ENCODE measurements around the gene PHACTR1. TPM values are rescaled to one million over a fixed set of nuclear protein-coding genes. Genes with fewer than 3 reads are reported as not detected.
A peak's percentile ranks its signal among the peaks of the same experiment; 100 is the strongest.

Gene PHACTR1
- total RNA-seq, 4 donors from 2014 or later: 1.5 to 3.6 (median 2.5) TPM

DNA sequence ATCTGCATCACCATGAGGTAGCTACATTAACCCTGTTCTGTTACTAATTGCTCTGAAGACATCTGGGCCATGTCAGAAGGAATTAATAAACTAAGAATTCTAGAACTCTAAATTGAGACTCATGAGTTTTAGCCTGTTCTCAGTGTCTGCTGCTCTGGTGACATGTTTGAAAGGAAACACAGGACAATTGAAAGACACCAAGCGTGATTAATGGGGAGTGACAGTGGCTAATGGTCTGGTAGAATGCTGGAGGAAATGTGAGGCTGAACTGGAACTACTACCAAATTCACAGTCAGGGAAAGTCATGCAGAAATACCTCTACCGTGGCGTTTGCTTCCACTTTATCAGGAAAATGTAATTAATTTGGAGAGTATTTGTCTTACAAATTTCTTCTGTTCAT, 471.7 kb downstream of the PHACTR1 start:
- no peak overlapping the region for H3K4me3 ChIP-seq (ENCODE audit: low read depth, poor library complexity, severe bottlenecking)
- DNase-seq (ENCODE audit: low spot score in 2 of 2): peak in 1 of 2 donors; percentile 3
- intact Hi-C loops (cut with DNase I; ENCODE audit: low total_unique reads): no loop called here
- TF ChIP-seq, protein P1, sequence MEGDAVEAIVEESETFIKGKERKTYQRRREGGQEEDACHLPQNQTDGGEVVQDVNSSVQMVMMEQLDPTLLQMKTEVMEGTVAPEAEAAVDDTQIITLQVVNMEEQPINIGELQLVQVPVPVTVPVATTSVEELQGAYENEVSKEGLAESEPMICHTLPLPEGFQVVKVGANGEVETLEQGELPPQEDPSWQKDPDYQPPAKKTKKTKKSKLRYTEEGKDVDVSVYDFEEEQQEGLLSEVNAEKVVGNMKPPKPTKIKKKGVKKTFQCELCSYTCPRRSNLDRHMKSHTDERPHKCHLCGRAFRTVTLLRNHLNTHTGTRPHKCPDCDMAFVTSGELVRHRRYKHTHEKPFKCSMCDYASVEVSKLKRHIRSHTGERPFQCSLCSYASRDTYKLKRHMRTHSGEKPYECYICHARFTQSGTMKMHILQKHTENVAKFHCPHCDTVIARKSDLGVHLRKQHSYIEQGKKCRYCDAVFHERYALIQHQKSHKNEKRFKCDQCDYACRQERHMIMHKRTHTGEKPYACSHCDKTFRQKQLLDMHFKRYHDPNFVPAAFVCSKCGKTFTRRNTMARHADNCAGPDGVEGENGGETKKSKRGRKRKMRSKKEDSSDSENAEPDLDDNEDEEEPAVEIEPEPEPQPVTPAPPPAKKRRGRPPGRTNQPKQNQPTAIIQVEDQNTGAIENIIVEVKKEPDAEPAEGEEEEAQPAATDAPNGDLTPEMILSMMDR (IDR thresholded peaks at IDR 0.05): no peak
- no peak for TF ChIP-seq POLR2A (IDR thresholded peaks at IDR 0.05)
- 83 to 85% methylated on average over 3 of the region's 3 CpGs for WGBS, 2 donors

DNA sequence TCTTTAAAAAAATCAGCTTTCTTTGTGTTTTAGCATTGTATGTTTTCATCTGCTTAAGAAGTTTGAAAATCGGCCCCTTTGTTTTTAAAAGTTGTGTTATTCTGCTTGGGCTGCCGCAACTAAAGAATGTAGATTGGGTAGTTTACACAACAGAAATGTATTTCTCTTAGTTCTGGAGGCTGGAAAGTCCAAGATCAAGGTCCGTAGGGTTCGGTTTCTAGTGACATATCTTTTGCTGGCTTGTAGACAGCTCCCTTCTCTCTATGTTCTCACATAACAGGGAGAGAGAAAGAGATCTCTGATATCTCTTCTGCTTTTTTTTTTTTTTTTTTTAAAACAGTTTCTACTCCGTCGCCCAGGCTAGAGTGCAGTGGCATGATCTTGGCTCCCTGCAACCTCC, 473.1 kb downstream of the PHACTR1 start:
- no peak overlapping the region for H3K4me3 ChIP-seq (ENCODE audit: low read depth, poor library complexity, severe bottlenecking)
- 88 to 96% methylated on average over 6 of the region's 6 CpGs for WGBS, 2 donors
- intact Hi-C loops (cut with DNase I; ENCODE audit: low total_unique reads): no loop called here
- TF ChIP-seq POLR2A (IDR thresholded peaks at IDR 0.05): no peak
- TF ChIP-seq, protein P1 (IDR thresholded peaks at IDR 0.05): no peak
- no peak for DNase-seq (ENCODE audit: low spot score in 2 of 2)

DNA sequence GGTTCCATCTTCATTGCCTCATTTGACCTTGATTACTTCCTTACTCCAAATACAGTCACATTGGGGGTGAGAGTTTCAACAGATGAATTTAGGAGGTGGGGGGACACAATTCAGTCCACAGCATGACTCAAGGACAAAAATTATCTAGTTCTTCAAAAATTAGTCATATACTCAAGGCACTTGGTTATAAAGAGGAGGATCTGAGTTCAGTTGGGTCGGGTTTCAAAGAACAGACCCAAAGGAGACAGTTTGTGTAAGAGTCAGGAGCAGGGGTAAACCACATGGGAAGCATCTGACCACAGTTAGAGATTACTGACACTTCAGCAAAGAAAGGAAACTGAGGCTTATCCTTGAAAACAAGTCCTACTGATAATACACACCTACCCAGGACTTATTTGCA, 473.8 kb downstream of the PHACTR1 start:
- intact Hi-C loops (cut with DNase I; ENCODE audit: low total_unique reads): no loop called here
- 88 to 92% methylated on average over 1 of the region's 1 CpG for WGBS, 2 donors
- no peak for DNase-seq (ENCODE audit: low spot score in 2 of 2)
- H3K4me3 ChIP-seq (ENCODE audit: low read depth, poor library complexity, severe bottlenecking): no peak overlapping the region
- TF ChIP-seq, protein P1 (IDR thresholded peaks at IDR 0.05): no peak
- TF ChIP-seq POLR2A (IDR thresholded peaks at IDR 0.05): no peak

DNA sequence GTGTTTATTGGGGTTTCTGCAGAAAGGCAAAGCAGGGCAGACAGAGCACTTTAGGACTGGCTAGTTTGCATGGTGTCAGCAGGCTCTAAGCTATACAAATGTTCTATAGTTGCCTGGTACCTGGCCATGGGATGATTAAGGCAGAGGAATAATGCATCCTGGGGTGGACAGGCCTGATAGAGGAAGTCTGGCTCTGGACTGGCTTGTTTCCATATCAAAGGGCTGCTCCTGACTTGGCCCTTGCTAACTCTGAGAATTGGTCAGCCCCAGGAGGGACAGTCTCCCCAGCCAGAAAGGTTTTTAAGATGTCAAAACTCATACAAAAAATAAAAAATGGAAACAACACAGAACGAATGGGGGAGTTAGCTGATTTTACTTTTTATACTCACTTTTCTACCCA, 474.9 kb downstream of the PHACTR1 start:
- TF ChIP-seq, protein P1 (IDR thresholded peaks at IDR 0.05): no peak
- TF ChIP-seq POLR2A (IDR thresholded peaks at IDR 0.05): no peak
- intact Hi-C loops (cut with DNase I; ENCODE audit: low total_unique reads): no loop called here
- peak in 1 of 2 donors; percentile 43 for DNase-seq (ENCODE audit: low spot score in 2 of 2)
- no peak overlapping the region for H3K4me3 ChIP-seq (ENCODE audit: low read depth, poor library complexity, severe bottlenecking)
- WGBS, 2 donors: 66 to 88% methylated on average over 1 of the region's 1 CpG

DNA sequence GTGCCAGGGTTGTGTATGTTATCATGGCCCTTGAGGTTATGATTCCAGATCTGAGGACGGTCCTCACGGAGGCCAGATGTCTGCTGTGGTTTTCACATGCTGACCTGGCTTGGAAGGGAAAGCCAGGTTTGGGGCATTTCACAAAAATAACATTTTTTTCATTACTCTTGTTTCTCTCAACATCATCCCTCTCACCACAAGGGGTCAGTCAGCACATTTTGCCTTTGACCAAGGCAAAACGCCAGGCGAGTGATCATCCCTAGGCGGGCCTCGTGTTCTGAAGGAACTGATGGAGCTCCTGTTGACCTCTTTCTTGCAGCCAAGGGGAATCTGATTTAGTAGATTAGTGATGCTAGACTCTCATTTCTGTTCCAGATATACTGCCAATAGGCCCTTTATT, 478.3 kb downstream of the PHACTR1 start:
- DNase-seq (ENCODE audit: low spot score in 2 of 2): peak; percentile 20 to 77
- TF ChIP-seq POLR2A (IDR thresholded peaks at IDR 0.05): no peak
- TF ChIP-seq, protein P1 (IDR thresholded peaks at IDR 0.05): no peak
- WGBS, 2 donors: 45 to 63% methylated on average over 6 of the region's 6 CpGs
- intact Hi-C loops (cut with DNase I; ENCODE audit: low total_unique reads): no loop called here
- no peak overlapping the region for H3K4me3 ChIP-seq (ENCODE audit: low read depth, poor library complexity, severe bottlenecking)

DNA sequence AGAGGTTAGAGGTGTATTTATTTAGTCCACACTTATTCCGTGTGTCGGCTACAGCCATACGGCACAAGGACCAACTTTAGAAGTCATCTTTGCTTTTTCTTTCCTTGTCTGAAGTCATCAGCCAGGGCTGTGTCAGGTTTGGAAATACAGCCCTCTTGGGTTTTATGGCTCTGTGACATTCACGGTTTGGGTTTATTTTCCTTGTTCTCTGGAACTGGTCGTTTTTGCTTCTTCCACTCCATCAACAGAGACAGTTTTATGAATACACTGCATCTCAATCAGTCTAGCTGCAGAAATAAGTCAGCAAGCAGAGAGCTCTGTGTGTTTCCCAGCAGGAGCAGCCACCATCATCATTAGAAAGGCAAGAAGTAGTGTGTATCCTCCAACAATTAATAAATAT, 479.2 kb downstream of the PHACTR1 start:
- 75 to 83% methylated on average over 5 of the region's 5 CpGs for WGBS, 2 donors
- no peak for TF ChIP-seq POLR2A (IDR thresholded peaks at IDR 0.05)
- TF ChIP-seq, protein P1 (IDR thresholded peaks at IDR 0.05): no peak
- intact Hi-C loops (cut with DNase I; ENCODE audit: low total_unique reads): no loop called here
- no peak overlapping the region for H3K4me3 ChIP-seq (ENCODE audit: low read depth, poor library complexity, severe bottlenecking)
- no peak for DNase-seq (ENCODE audit: low spot score in 2 of 2)

Measured in lower leg skin (tissue), 4 donors.